Activated CD8-positive, alpha-beta memory T cell treated with anti-CD3 and anti-CD28 coated beads, Interleukin-2, amount 50 U/mL, for 24 hours (primary cell): ENCODE data around the gene DUOX1.

Experiments used
- DNase-seq: peaks from one replicate; pipeline ENCODE4 v3.0.0-alpha.2; 2020; ENCODE audit errors: extremely low read depth

The DUOX1 gene

GRCh38 chr15:45168751-45169551 lies 39.2 kb downstream of the DUOX1 start:
- DNase-seq, result no peak

- DNase-seq, result no peak
These were observed 40.0 kb downstream of the DUOX1 start for GRCh38 chr15:45169608-45170480.

- no peak for DNase-seq
These were observed 42.1 kb downstream of the DUOX1 start for GRCh38 chr15:45171912-45172311.

- no peak for DNase-seq
These were observed 44.3 kb downstream of the DUOX1 start for GRCh38 chr15:45174069-45174468.

GRCh38 chr15:45174577-45174976 lies 44.8 kb downstream of the DUOX1 start:
- DNase-seq, result no peak

GRCh38 chr15:45177285-45177684 lies 47.5 kb downstream of the DUOX1 start:
- DNase-seq, result no peak

GRCh38 chr15:45179221-45179985 lies 49.6 kb downstream of the DUOX1 start:
- no peak for DNase-seq

- no peak for DNase-seq
These were observed 50.4 kb downstream of the DUOX1 start for GRCh38 chr15:45180201-45180600.

- DNase-seq, result no peak
These were observed 51.0 kb downstream of the DUOX1 start for GRCh38 chr15:45180648-45181436.

- no peak for DNase-seq
These were observed 51.9 kb downstream of the DUOX1 start for GRCh38 chr15:45181491-45182285.

GRCh38 chr15:45182996-45183395 lies 53.2 kb downstream of the DUOX1 start:
- DNase-seq, result no peak

- no peak for DNase-seq
These were observed 53.7 kb downstream of the DUOX1 start for GRCh38 chr15:45183511-45183910.

GRCh38 chr15:45184562-45185041 lies 54.8 kb downstream of the DUOX1 start:
- DNase-seq, result no peak

GRCh38 chr15:45185069-45185779 lies 55.4 kb downstream of the DUOX1 start:
- DNase-seq, result no peak

GRCh38 chr15:45185903-45186770 lies 56.3 kb downstream of the DUOX1 start:
- no peak for DNase-seq

GRCh38 chr15:45186771-45187577 lies 57.2 kb downstream of the DUOX1 start:
- DNase-seq, result no peak

GRCh38 chr15:45187578-45187893 lies 57.7 kb downstream of the DUOX1 start:
- DNase-seq, result no peak
